ENCODE data around the gene SHBG. TPM values are rescaled to one million over a fixed set of nuclear protein-coding genes. Genes with fewer than 3 reads are reported as not detected.
A peak's percentile ranks its signal among the peaks of the same experiment; 100 is the strongest.

Gene SHBG
- total and polyA plus RNA-seq, 2 experiments from 2014 or later, result 2.2 to 5.6 TPM

- Histone ChIP-seq H3K27me3 (no peaks in the 10 kb centered on the region), H3K36me3 (peaks cover 2% of the 10 kb centered on the region), H3K4me1 (ENCODE audit: low read depth) (peaks cover 30% of the 10 kb centered on the region), H3K9me3 (ENCODE audit: low read depth) (no peaks in the 10 kb centered on the region), H3K4me3 (peak overlapping the region; percentile 83), H3K27ac (peak overlapping the region; percentile 82)
- TF ChIP-seq CTCF (IDR thresholded peaks at IDR 0.05; ENCODE audit: low read depth, low read length), result no peak
- DNase-seq (ENCODE audit: low read depth in 1 of 2, low spot score in 1 of 2), result no peak
Observed at GRCh38 chr17:7652388-7653356, 22.7 kb downstream of the SHBG start.

- DNase-seq (ENCODE audit: low read depth in 1 of 2, low spot score in 1 of 2), result peak in 1 of 2 donors; percentile 59
- no peak for TF ChIP-seq CTCF (IDR thresholded peaks at IDR 0.05; ENCODE audit: low read depth, low read length)
- no peak overlapping the region for H3K4me3 ChIP-seq
- peaks cover 2% of the 10 kb centered on the region for H3K36me3 ChIP-seq
- peaks cover 32% of the 10 kb centered on the region for H3K4me1 ChIP-seq (ENCODE audit: low read depth)
- H3K27ac ChIP-seq, result peak overlapping the region; percentile 87
- no peaks in the 10 kb centered on the region for H3K27me3 ChIP-seq
- no peaks in the 10 kb centered on the region for H3K9me3 ChIP-seq (ENCODE audit: low read depth)
Observed at GRCh38 chr17:7654832-7655540, 25.1 kb downstream of the SHBG start.

GRCh38 chr17:7655541-7655840 lies 25.6 kb downstream of the SHBG start:
- TF ChIP-seq CTCF (IDR thresholded peaks at IDR 0.05; ENCODE audit: low read depth, low read length), result no peak
- H3K4me3 ChIP-seq, result no peak overlapping the region

GRCh38 chr17:7656958-7657609 lies 27.1 kb downstream of the SHBG start:
- peak overlapping the region; percentile 87 for H3K27ac ChIP-seq
- H3K9me3 ChIP-seq (ENCODE audit: low read depth), result no peaks in the 10 kb centered on the region
- H3K27me3 ChIP-seq, result no peaks in the 10 kb centered on the region
- no peak overlapping the region for H3K4me3 ChIP-seq
- TF ChIP-seq CTCF (IDR thresholded peaks at IDR 0.05; ENCODE audit: low read depth, low read length), result no peak
- H3K36me3 ChIP-seq, result peaks cover 2% of the 10 kb centered on the region
- DNase-seq (ENCODE audit: low read depth in 1 of 2, low spot score in 1 of 2), result peak; percentile 68 to 94
- peaks cover 30% of the 10 kb centered on the region for H3K4me1 ChIP-seq (ENCODE audit: low read depth)

More at GRCh38 chr17:7655541-7655840, 25.6 kb downstream of the SHBG start:
- Histone ChIP-seq H3K27ac (peak overlapping the region; percentile 87), H3K27me3 (no peaks in the 10 kb centered on the region), H3K36me3 (peaks cover 2% of the 10 kb centered on the region), H3K9me3 (ENCODE audit: low read depth) (no peaks in the 10 kb centered on the region), H3K4me1 (ENCODE audit: low read depth) (peaks cover 30% of the 10 kb centered on the region)
- no peak for DNase-seq (ENCODE audit: low read depth in 1 of 2, low spot score in 1 of 2)

GRCh38 chr17:7667656-7668406 lies 37.9 kb downstream of the SHBG start:
- TF ChIP-seq CTCF (IDR thresholded peaks at IDR 0.05; ENCODE audit: low read depth, low read length), result no peak
- DNase-seq (ENCODE audit: low read depth in 1 of 2, low spot score in 1 of 2), result no peak
- H3K27ac ChIP-seq, result peak overlapping the region; percentile 38
- H3K9me3 ChIP-seq (ENCODE audit: low read depth), result no peaks in the 10 kb centered on the region
- H3K36me3 ChIP-seq, result peaks cover 26% of the 10 kb centered on the region
- no peak overlapping the region for H3K4me3 ChIP-seq
- no peaks in the 10 kb centered on the region for H3K4me1 ChIP-seq (ENCODE audit: low read depth)
- H3K27me3 ChIP-seq, result no peaks in the 10 kb centered on the region
